HG03135 (cell line): Measurements from ENCODE around the gene AFF1.

Source experiments
- ATAC-seq: cut with Tn5 transposase; IDR thresholded peaks from one replicate; pipeline ENCODE4 v1.9.1; 2021; ENCODE audit warnings: mild to moderate bottlenecking, moderate library complexity; ENCODE audit not compliant: unreplicated experiment

The AFF1 gene

DNA sequence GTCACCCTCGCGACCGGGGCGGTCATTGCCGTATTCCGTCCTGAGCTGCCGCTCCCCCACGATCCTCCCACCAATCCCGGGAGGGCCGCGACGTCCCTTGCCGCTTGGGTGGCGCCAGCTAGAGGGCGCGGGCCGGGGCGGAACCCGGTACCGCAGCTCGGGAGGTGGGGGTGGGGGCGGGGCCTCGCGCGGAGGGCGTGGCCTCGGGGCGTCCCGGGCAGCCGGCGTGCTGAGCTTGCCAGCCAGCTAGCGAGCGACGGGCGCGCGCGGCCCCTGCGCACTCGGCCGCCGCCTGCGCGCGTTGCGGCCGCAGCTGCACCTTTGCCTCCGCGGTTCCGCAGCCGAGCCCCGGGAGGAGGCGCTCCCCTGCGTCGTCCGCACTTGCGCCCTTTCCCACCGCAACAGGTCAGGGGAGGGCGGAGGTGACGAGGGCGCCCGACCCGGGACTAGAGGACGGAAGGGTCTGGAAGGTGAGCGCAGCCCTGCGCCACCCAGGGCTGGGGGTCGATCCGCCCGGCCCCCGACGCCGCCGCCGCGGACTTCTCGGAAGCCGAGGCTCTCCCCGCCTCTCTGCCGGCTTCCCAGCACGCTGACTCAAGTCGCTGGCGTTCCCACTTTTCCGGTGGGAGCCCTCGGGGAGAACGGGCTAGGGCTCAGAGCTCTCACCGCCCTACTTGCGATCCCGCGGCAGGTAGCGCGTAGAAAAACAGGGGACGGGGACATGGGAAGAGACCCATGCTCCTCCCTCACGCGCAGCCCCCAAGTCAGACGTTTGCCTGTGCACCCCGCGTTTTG lies at the start of gene AFF1:
Gene AFF1 (plus strand): TSS at position 241 of the 795 bp plus-strand sequence. CDS start 13,523 bp downstream, outside the sequence.
- peak; percentile 43 for ATAC-seq

GRCh38 chr4:86890790-86891189 lies 44.0 kb upstream of the AFF1 start:
- no peak for ATAC-seq

- peak; percentile 50 for ATAC-seq
Observed at GRCh38 chr4:86891762-86892635, 42.8 kb upstream of the AFF1 start, which contains the start of gene C4orf36. Gene C4orf36 (minus strand): TSS chr4:86892422. CDS start chr4:86891520, 902 bp downstream.

DNA sequence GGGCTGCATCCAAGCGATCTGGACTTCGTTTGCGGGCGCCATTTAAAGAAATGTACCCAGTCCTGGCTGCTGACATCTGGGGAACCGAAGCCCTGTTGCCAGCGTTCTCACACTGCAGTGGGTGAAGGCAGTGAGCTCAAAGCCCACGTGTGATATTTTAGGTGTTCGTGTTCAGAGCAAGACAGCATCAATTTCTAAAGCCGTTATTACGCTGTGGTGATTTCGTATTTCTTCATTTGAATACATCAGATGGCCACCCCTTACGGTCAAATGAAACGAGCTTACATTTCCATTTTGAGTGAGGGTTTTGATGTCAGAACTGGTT lies 42.2 kb upstream of the AFF1 start:
- peak; percentile 8 for ATAC-seq

- ATAC-seq: no peak
Observed at GRCh38 chr4:86893136-86893535, 41.7 kb upstream of the AFF1 start.

DNA sequence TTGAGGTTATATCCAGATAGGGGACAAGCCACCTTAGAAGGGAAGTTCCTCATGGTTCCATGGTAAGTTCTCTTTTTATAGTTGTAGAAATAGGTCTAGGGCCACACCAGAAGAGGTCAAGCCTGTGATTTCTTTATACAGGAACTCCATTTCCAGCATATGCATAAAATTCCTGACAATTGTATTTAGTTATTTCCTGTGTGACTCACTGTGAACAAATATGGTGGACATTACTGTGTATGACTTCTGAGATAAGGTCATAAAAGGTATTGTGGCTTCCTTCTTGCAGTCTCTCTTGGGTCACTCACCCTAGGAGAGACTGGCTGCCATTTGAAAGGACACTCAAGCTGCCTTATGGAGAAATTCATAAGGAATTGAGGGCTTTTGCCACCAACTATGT lies 40.4 kb upstream of the AFF1 start:
- ATAC-seq: no peak

DNA sequence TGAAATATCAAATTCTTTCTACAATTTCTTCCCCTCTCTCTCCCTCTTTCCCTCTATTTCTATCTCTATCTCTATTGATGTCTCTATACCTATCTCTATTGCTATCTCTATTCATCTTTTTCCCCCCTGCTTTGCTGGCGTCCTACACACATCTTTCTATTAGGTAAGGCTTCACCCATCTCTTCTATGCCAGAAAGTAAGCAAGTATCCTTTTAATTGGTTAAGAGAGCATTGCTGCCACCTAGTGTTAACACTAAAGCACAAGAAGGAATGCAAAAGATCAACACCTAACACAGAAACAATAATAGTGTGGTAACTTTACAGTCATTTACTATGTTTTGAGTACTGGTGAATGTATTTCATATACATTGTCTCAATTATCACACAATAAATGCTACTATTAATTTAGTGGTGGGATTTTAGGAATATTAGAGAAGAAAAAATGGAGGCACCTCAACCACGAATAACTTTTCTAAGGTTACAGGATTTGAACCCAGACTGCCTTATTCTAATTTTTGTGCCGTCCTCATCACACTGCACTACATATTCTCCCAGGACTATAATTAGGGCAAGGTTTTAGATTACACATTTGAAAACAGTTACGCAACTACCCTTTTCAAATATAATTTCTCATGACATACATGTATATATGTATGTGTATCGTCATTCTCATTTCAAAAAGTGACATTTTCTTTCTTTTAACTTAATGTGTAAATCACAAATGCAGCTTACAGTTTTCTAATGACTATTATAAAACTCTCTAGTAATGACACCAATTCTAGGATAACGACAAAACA lies 38.9 kb upstream of the AFF1 start:
- ATAC-seq: peak; percentile 47

- no peak for ATAC-seq
Observed at GRCh38 chr4:86896596-86896995, 38.2 kb upstream of the AFF1 start.

DNA sequence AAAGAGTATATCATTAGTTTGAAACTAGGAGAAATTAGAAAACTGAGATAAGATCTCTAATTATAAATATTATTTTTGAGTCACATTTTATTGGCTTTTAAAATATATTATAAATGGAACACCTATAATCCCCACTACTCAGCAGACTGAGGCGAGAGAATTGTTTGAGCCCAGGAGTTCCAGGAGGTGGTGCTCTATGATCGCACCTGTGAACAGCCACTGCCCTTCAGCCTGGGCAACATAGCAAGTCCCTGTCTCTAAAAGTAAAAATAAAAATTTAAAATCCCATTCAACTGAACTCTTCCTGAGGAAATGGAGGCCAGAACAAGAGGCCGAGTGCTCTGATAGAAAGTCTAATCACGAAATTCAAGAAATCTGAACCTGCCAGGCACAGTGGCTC lies 36.2 kb upstream of the AFF1 start:
- no peak for ATAC-seq

DNA sequence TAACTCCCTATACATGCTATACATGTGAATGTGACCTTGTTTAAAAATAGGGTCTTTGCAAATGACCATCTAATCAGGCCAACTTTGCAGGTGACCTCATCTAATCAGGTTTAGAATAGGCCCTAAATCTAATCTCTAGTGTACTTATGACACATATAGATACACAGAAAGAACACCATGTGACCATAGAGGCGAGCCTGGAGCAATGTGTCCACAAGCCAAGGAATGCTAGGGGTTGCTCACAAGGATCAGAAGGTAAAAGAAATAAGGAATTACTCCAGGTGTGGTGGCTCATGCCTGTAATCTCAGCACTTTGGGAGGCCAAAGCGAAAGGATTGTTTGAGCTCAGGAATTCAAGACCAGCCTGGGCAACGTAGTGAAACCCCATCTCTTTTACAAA lies 32.9 kb upstream of the AFF1 start:
- ATAC-seq: no peak

DNA sequence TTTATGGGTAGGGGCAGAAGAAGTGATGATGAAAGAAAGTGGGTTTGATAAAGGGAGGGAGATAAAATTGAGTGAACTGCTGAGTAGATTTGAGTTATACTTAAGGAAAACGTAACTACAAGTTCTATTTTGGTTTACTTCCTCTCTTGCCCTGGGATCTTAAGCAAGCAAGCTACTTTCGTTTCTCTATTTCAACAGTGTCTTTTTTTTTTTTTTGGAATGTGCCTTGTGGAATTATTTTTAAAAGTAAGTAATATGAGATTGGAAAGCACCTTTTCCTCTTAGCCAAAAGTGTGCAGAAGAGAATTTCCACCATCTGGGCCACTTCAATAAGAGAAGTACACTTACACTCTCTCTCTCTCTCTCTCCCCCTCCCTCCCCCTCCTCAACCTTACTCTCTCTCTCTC lies 26.6 kb upstream of the AFF1 start:
- no peak for ATAC-seq

DNA sequence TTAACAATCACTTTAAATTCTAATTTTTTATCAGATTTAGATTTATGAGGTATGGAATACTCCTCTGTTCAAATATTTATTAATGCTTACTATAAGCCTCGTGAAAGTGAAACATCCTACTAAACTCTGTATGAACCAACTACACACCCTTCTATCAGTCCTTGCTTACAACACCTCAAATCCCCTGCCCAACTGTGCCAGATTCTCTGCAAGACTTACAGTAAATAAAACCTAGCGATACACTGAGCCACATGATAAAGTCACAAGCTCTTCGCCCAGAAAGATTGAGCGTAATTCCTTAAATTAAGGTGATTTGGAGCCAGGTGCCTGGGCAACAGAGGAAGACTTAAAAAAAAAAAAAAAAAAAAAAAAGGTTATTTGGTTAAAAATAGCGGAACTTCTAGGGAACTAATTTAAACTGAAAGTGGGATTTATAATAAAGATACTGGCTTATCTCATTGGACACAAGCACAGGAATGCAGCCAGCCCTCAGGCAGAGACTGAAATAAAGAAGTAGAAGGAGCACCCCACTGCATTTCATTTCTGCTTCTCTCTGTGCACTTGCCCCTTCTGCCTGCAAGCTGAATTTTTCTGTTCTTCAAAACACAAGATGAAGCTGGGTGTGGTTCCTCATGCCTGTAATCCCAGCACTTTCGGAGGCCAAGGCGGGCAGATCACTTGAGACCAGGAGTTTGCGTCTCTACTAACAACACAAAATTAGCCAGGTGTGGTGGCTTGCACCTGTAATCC lies 25.1 kb upstream of the AFF1 start:
- ATAC-seq: no peak

GRCh38 chr4:86910369-86910768 lies 24.4 kb upstream of the AFF1 start:
- no peak for ATAC-seq

- ATAC-seq: no peak
Observed at GRCh38 chr4:86910820-86911684, 23.8 kb upstream of the AFF1 start.

- no peak for ATAC-seq
Observed at GRCh38 chr4:86916392-86916791, 18.4 kb upstream of the AFF1 start.

DNA sequence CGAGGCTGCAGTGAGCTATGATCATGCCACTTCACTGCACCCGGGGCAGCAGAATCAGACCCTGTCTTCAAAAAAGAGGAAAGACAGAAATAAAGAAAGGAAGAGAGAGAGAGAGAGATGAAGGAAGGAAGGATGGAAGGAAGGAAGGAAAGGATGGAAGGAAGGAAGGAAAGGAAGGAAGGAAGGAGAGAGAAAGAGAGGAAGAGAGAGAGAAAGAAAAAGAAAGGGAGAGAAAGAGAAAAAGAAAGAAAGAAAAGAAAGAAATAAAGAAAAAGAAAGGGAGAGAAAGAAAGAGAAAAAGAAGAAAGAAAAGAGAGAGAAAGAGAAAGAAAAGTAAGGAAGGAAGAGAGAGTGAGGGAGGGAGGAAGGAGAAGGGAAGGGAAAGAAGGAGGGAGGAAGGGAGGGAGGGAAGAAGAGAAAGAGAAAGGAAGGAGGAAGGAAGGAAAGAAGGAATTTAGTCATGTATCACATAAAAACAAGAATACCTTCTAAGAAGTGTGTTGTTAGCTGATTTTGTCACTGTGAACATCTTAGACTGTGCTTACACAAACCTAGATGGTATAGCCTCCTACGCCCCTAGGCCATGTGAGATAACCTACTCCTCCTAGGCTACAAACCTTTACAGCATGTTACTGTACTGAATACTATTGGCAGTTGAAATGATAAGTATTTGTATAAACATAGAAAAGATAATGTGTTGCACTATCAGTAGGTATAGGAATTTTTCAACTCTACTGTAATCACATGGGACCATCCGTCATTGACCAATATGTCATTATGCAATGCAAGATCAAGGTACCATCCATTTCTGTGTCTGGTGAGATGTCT lies 17.4 kb upstream of the AFF1 start:
- no peak for ATAC-seq

DNA sequence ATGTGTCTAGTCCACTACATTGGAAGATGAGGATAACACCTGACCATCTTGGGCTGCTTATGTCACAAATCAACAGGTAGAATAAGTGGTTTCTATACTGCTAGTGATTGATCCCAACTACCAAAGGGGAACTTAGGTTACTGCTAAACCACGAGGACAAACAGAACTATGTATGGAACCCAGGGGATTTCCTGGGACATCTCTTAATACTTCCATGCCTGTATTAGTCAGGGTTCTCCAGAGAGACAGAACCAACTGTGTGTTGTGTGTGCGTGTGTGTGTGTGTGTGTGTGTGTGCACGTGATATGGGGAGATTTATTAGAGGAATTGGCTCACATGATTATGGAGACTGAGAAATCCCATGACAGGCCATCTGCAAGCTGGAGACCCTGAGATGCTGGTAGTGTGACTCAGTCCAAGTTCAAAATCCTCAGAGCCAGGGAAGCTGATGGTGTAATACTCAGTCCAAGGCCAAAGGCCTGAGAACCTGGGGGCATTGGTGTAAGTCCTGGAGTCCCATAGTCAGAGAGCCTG lies 16.2 kb upstream of the AFF1 start:
- ATAC-seq: no peak

DNA sequence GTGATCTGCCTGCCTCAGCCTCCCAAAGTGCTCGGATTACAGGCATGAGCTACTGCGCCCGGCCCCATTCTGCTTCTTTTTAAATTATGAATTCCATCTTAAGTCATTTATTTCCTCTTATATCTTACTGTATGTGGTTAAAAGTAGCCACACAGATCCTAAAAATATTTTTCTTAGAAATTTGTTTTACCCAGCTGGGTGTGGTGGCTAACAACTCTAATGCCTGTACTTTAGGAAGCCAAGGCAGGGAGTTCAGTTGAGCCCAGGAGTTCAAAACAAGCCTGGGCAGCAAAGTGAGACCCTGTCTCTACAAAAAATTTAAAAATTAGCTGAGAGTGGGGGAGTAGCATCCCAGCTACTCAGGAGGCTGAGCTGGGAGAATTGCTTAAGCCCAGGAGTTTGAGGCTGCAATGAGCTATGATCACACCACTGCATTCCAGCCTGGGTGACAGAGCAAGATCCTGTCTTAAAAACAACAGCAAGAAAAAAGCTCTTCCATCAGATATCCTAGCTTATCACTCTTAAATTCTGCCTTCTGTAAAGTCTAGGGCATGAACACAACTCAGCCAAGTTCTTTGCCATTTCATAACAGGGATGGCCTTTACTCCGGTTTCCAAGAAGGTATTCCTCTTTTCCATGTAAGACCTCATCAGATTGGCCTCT lies 15.1 kb upstream of the AFF1 start:
- ATAC-seq: no peak
